ENCODE data around the gene TESPA1. TPM values are rescaled to one million over a fixed set of nuclear protein-coding genes. Genes with fewer than 3 reads are reported as not detected.
A peak's percentile ranks its signal among the peaks of the same experiment; 100 is the strongest.

Gene TESPA1, protein sequence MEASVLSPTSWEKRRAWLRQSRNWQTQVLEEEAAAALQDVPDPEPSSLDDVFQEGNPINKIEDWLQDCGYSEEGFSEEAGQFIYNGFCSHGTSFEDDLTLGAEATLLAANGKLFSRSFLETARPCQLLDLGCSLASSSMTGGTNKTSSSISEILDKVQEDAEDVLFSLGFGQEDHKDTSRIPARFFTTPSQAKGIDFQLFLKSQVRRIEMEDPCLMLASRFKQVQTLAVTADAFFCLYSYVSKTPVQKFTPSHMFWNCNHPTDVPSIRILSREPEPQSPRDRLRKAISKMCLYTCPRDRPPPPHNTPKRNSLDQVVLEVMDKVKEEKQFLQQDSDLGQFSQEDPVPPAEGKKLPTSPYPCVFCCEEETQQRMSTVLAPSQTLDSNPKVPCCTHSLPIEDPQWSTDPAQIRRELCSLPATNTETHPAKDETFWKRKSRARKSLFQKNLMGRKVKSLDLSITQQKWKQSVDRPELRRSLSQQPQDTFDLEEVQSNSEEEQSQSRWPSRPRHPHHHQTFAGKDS
- total RNA-seq (100 to 1,000 TPM; 121 to 160 TPM), total RNA-seq (118 to 160 reads per million in 2 donors)

DNA sequence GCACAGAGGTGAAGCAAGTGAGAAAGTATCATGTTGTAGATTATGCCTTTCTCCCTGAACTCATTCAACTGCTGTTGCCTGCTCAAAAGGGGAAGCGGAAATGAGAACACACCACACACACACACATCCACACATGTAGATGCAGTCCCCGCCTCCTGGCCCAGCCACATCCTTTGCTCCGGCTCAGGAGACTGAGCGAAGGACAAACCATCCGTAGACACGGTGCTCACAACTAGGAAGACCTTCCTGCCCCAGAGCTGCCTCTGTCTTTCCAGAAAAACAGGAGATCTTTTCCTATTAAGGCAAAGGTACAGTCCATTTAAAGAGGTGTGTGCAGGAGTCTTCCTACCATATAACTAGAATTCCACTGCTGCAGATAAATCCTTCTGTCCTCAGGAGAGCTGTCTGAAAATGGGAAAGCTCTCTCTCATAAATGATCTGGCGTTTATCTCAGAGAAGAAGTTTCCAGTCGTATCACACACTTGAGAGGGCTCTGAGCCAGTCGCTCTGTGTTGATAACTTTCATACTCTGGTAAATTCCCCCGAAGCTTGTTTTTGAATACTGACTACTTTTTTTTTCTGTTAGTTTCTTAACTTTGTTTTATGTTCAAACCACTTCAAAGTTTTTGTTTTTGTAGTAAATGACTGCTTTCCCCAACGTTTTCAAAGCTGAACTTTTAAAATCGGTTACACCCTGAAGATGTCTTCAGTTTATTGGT is at the start of gene TESPA1:
Gene TESPA1 (minus strand): TSS at position 105 of the 719 bp plus-strand sequence. CDS start 10,200 bp downstream, outside the sequence.
- Mint-ChIP-seq H3K4me1 (peaks cover 72% of the 10 kb centered on the region), H3K36me3 (ENCODE audit: low read depth) (peaks cover 17% of the 10 kb centered on the region), H3K27ac (peak within 1 kb of the TSS; percentile 100), H3K4me3 (peak within 1 kb of the TSS; percentile 91), H3K27me3 (no peaks in the 10 kb centered on the region)
- ATAC-seq (peak; percentile 87), DNase-seq (peak; percentile 54 to 72 (median 71))
- H3K9me3 ChIP-seq (ENCODE audit: control insufficient read depth, low read length, poor library complexity, severe bottlenecking) = no peaks in the 10 kb centered on the region

DNA sequence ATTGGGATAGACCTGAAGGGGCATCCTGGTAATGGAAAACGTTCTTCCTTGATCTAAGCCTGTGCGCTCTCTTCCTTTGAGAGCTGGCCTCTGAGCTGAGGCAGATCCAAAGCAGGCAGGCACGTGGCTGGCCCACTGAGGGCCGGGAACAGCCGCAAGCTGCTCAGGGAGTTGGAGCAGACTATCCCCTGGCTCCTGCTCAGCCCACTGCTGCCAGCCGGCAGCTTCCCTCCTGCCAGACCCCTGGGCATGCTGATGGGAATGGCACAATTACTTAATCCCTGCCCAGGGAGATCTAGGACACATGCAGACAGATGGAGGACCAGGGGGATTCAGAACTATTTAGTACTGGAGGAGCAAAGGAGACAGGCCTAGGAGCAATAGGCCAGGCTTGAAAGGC is 49.7 kb upstream of the TESPA1 start:
- no peaks in the 10 kb centered on the region for H3K9me3 ChIP-seq (ENCODE audit: control insufficient read depth, low read length, poor library complexity, severe bottlenecking)
- Mint-ChIP-seq H3K27ac (no peak overlapping the region), H3K4me3 (no peak overlapping the region), H3K27me3 (peaks cover 33% of the 10 kb centered on the region), H3K4me1 (peaks cover 35% of the 10 kb centered on the region), H3K36me3 (ENCODE audit: low read depth) (no peaks in the 10 kb centered on the region)
- DNase-seq (no peak), ATAC-seq (no peak)

DNA sequence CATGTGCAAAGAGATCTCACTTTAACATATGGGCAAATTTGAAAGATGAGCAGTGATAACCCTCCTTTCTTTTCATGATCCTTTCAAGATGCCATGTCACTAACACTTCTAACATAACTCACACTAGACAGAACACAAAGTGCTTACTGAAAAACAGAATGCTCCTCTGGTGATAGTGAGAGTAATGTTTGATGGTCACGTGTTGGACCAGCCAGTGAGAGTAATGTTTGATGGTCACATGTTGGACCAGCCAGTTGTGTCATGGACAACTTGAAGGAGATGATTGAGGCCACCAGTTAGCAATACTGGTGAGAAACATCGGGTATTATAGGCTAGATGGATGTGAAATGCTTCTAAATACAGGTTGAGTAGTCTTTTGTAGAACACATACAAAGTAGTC is 40.9 kb upstream of the TESPA1 start:
- H3K4me1 Mint-ChIP-seq = peaks cover 2% of the 10 kb centered on the region
- no peaks in the 10 kb centered on the region for H3K36me3 Mint-ChIP-seq (ENCODE audit: low read depth)
- peaks cover 61% of the 10 kb centered on the region for H3K27me3 Mint-ChIP-seq
- no peak for DNase-seq
- no peaks in the 10 kb centered on the region for H3K9me3 ChIP-seq (ENCODE audit: control insufficient read depth, low read length, poor library complexity, severe bottlenecking)
- no peak for ATAC-seq
- H3K4me3 Mint-ChIP-seq = no peak overlapping the region
- H3K27ac Mint-ChIP-seq = no peak overlapping the region

DNA sequence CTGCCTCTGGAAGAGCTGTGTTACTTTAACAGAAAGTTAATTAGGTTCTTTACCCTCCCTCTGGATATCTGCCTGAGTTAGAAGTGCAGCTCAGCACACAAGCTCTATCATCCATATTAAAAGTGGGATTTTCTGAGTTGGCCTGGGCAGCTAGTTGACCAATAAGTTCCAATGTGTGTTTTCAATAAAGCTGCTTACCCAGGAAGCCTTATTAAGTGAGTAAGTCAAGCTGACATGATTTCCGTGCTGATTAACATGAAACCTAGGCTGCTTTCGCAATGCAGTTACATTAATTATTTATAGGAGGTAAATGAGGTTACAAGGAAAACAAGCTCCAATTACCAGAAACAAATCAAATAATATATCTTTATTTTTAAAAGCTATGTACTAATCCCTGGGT is 40.0 kb upstream of the TESPA1 start:
- no peak for ATAC-seq
- no peak overlapping the region for H3K27ac Mint-ChIP-seq
- peaks cover 2% of the 10 kb centered on the region for H3K36me3 Mint-ChIP-seq (ENCODE audit: low read depth)
- H3K4me1 Mint-ChIP-seq = peaks cover 6% of the 10 kb centered on the region
- peaks cover 65% of the 10 kb centered on the region for H3K27me3 Mint-ChIP-seq
- no peak overlapping the region for H3K4me3 Mint-ChIP-seq
- no peak for DNase-seq
- no peaks in the 10 kb centered on the region for H3K9me3 ChIP-seq (ENCODE audit: control insufficient read depth, low read length, poor library complexity, severe bottlenecking)

DNA sequence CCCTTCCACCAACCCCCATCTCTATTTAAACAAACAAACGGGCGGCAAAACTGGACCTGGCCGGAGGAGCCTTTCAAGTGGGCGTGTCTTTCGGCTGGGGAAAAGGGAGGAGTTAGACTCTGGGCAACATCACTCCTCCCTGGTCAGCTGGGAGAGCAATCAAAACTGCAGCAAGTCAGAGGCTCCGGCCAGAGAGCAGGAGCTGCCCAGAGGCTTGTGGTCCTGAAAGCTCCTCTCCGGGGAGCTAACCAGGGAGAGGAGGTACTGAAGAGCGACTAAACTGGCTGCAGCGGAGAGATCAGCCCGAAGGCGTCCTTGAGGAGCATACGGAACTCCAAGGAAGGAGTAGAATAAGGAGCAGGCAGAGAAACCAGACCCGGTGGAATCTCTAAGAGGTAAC is 35.2 kb upstream of the TESPA1 start, which contains the start of gene NEUROD4:
Gene NEUROD4 (plus strand): TSS at position 191 of the 400 bp plus-strand sequence. CDS start 6,466 bp downstream, outside the sequence.
- ATAC-seq (peak; percentile 61), DNase-seq (peak in 1 of 3 donors; percentile 12)
- H3K9me3 ChIP-seq (ENCODE audit: control insufficient read depth, low read length, poor library complexity, severe bottlenecking) = no peaks in the 10 kb centered on the region
- Mint-ChIP-seq H3K27ac (no peak within 1 kb of the TSS), H3K36me3 (ENCODE audit: low read depth) (peaks cover 2% of the 10 kb centered on the region), H3K27me3 (peaks cover 68% of the 10 kb centered on the region), H3K4me3 (no peak within 1 kb of the TSS), H3K4me1 (peaks cover 8% of the 10 kb centered on the region)

DNA sequence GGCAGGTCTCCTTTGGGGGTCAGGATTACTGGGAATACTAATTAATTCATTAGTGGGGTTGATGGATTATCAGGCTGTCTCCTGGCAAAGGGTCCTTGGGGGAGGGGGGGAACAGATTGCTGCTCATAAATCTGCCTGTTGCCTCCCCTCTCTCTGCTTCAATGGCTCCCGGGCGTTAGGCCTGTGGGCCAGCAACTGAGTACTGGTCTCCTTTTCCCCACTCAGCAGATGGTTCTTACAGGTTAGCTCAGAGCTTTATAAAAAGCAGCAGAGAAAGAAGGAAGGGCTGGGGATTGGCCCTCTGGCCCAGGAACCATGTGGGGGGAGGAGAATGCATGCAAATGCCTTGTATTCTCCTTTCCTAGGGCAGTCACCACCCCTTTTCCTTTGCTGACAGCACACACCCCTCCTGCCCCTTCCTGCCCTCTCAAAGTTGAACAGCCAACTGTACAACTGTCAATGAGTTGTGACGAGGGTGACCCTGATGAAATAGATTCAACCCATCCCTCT is 32.9 kb upstream of the TESPA1 start:
- H3K36me3 Mint-ChIP-seq (ENCODE audit: low read depth) = peaks cover 5% of the 10 kb centered on the region
- DNase-seq (no peak), ATAC-seq (no peak)
- no peak overlapping the region for H3K4me3 Mint-ChIP-seq
- peaks cover 8% of the 10 kb centered on the region for H3K4me1 Mint-ChIP-seq
- peaks cover 50% of the 10 kb centered on the region for H3K27me3 Mint-ChIP-seq
- H3K9me3 ChIP-seq (ENCODE audit: control insufficient read depth, low read length, poor library complexity, severe bottlenecking) = no peaks in the 10 kb centered on the region
- no peak overlapping the region for H3K27ac Mint-ChIP-seq

DNA sequence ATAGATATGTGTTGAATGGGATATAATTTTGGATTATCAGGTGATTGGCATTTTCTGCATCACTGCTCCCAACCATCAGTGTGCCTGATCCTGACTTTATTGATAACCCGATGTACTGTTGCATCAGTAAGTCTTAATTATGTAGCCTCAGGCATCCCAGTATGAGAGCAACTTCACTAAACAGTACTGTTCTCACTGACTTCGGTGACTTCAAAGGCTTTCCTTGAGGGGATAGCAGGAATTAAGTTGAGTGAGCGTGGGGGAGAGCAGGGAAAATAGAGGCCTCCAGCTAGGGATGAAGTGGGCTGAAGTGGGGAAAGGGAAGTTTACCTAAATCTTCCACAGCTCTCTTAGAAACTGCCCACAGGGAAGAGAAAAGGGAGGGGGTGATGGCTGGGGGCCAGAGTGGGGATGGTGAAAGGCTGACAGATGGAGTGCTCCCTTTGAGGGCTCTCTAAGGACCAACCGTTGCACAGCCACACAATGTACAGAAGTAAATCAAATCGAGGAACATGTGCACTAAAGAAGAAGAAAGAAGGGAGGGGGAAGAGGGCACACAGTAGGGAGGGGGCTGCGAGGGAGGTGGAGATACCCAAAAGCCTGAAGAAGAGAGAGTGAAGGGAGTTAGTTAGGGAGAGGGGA is 24.5 kb upstream of the TESPA1 start:
- DNase-seq (no peak), ATAC-seq (no peak)
- Mint-ChIP-seq H3K27ac (no peak overlapping the region), H3K27me3 (peaks cover 15% of the 10 kb centered on the region), H3K4me1 (no peaks in the 10 kb centered on the region), H3K36me3 (ENCODE audit: low read depth) (peaks cover 7% of the 10 kb centered on the region), H3K4me3 (no peak overlapping the region)
- peaks cover 2% of the 10 kb centered on the region for H3K9me3 ChIP-seq (ENCODE audit: control insufficient read depth, low read length, poor library complexity, severe bottlenecking)

DNA sequence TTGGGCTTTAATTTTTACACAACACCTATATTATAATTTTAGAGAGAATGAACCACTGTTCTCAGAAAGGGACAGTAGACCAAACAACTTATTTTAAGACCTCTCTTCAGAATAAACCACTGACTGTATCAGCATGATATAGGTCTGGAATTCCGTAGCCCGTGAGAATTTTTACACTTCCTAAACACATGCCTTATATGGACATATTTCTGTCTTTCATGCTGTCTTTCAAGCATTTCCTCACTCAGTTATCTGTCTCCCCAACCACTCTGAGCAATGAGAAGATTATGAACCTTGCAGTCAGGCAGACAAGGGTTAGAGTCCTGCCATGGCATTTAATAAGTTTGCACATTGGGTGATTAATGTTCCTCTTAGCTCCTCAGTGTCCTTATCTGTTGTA is 17.8 kb upstream of the TESPA1 start:
- DNase-seq (no peak), ATAC-seq (no peak)
- Mint-ChIP-seq H3K27ac (no peak overlapping the region), H3K36me3 (ENCODE audit: low read depth) (peaks cover 4% of the 10 kb centered on the region), H3K27me3 (peaks cover 4% of the 10 kb centered on the region), H3K4me1 (peaks cover 6% of the 10 kb centered on the region), H3K4me3 (no peak overlapping the region)
- H3K9me3 ChIP-seq (ENCODE audit: control insufficient read depth, low read length, poor library complexity, severe bottlenecking) = peaks cover 2% of the 10 kb centered on the region

DNA sequence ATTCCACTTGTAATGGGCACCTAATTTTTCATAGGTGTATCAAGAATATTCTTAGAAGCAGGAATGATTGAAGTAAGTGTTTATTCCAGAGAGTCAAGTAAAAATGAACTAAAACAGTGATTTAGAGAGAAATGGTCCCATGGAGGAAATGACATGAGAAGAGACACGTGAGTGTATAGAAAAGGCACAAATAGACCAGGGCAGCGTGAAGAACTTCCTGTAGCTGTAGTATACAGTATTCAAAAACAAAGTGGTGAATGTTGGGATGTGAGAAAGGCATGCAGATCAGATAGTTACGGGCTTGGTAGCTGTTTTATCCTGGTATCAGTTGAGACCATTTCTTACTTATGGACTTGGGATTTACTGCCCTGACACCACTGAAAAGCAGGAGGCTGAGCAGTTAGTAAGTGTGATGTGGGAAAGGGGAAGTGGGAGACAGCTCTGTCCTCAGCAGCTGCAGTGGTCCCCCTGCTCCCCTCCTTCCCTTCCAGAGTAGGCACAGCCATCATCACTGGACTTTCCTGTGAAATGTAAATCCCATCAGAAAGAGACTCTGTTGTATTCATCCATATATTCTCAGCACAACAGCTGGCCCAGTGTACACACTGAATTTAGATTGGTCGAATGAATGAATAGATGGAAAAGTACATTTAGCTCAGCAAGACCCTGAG is 16.8 kb upstream of the TESPA1 start:
- no peak for ATAC-seq
- H3K27me3 Mint-ChIP-seq = peaks cover 14% of the 10 kb centered on the region
- no peak for DNase-seq
- H3K36me3 Mint-ChIP-seq (ENCODE audit: low read depth) = peaks cover 4% of the 10 kb centered on the region
- H3K4me3 Mint-ChIP-seq = no peak overlapping the region
- H3K4me1 Mint-ChIP-seq = peaks cover 10% of the 10 kb centered on the region
- H3K27ac Mint-ChIP-seq = no peak overlapping the region
- H3K9me3 ChIP-seq (ENCODE audit: control insufficient read depth, low read length, poor library complexity, severe bottlenecking) = no peaks in the 10 kb centered on the region

DNA sequence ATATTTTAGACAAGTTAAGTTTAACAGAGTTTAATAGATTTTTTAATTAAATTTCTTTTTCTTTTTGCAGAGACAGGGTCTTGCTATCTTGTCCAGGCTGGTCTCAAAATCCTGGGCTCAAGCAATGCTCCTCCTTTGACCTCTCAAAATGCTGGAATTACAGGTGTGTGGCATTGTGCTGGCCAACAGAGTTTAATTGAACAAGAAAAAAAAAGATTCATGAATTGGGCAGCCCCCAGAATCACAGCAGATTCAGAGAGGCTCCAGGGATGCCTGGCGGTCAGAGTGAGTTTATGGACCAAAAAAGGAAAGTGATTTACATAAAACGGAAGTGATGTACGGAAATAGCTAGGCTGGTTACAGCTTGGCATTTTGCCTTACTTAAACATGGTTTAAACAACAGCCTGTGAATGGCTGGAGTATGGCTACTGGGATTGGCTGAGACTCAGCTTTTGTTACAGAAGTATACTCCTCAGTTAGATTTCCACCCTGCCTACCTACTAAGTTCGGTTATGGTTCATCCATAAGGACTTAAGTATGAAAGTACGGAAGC is 14.5 kb upstream of the TESPA1 start:
- no peaks in the 10 kb centered on the region for H3K36me3 Mint-ChIP-seq (ENCODE audit: low read depth)
- H3K27ac Mint-ChIP-seq = no peak overlapping the region
- no peaks in the 10 kb centered on the region for H3K9me3 ChIP-seq (ENCODE audit: control insufficient read depth, low read length, poor library complexity, severe bottlenecking)
- peaks cover 20% of the 10 kb centered on the region for H3K27me3 Mint-ChIP-seq
- no peak for DNase-seq
- no peak for ATAC-seq
- no peak overlapping the region for H3K4me3 Mint-ChIP-seq
- peaks cover 14% of the 10 kb centered on the region for H3K4me1 Mint-ChIP-seq

DNA sequence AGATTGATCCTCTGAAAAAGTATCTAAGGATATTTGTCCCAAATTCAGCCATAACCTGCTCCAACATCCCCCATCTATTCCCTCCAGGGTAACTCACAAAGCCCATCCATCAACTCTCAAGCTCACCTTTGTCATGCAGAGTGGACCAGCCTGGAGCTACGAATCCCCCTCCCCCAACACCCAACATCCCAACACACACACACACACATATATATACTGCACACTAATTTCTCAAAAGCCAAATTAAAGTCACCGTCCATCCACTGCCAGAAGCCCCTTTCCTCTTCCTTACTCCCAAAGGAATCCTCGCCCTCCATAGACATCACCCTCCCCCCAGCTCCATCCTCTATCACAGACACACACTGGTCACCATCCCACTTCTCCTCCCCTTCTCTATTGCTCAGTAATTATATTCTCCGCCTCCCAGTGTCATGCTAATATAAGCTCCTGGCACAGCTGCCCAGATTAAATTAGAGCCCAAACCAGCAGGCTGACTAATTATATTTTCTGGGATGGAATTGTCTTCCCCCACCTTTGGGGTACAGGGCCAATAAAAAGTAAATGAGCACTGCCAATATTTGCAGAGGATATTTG is 13.5 kb upstream of the TESPA1 start:
- H3K4me1 Mint-ChIP-seq = peaks cover 17% of the 10 kb centered on the region
- DNase-seq (no peak), ATAC-seq (no peak)
- H3K4me3 Mint-ChIP-seq = no peak overlapping the region
- H3K36me3 Mint-ChIP-seq (ENCODE audit: low read depth) = no peaks in the 10 kb centered on the region
- H3K9me3 ChIP-seq (ENCODE audit: control insufficient read depth, low read length, poor library complexity, severe bottlenecking) = no peaks in the 10 kb centered on the region
- no peak overlapping the region for H3K27ac Mint-ChIP-seq
- peaks cover 20% of the 10 kb centered on the region for H3K27me3 Mint-ChIP-seq

DNA sequence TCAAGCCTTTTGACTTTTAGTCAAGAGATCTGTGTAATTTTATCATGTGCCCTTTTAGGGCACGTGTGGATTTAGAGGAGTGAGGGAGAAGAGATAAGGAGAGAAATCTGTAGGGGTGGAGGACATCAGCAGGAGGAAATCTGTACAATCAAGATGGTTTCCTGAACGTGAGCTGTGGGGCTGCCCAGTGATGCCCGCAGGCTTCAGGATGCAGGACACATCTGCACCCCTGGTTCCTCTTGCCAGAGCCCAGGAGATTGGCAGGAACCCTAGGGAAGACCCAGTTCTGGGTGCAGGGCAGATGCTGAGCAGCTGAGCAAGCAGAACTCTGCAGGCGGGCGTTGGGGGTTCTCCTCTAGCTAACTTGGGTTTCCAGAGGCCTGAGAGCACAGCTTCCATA is 11.6 kb upstream of the TESPA1 start:
- Mint-ChIP-seq H3K36me3 (ENCODE audit: low read depth) (peaks cover under 1% of the 10 kb centered on the region), H3K4me3 (no peak overlapping the region), H3K27me3 (peaks cover 20% of the 10 kb centered on the region), H3K4me1 (peaks cover 20% of the 10 kb centered on the region), H3K27ac (no peak overlapping the region)
- no peaks in the 10 kb centered on the region for H3K9me3 ChIP-seq (ENCODE audit: control insufficient read depth, low read length, poor library complexity, severe bottlenecking)
- ATAC-seq = no peak
- no peak for DNase-seq

Data from T-helper 17 cell (primary cell).